Hepatocyte (in vitro differentiated cells): ENCODE data around the gene GALNTL6. TPM values are rescaled to one million over a fixed set of nuclear protein-coding genes. Genes with fewer than 3 reads are reported as not detected.

Experiments used
- DNase-seq: peaks from one replicate; pipeline ENCODE4 v3.0.0-alpha.2; 2016; ENCODE audit warnings: low spot score
- H2AFZ ChIP-seq: fragments of 200-600 bp; sonication (generic); 2 replicates; pipeline ENCODE4 v1.6.0; 2016; ENCODE audit warnings: antibody characterized with exemption, mild to moderate bottlenecking
- H3K27ac ChIP-seq: fragments of 200-600 bp; sonication (generic); 2 replicates; pipeline ENCODE4 v1.5.1; 2016; ENCODE audit warnings: mild to moderate bottlenecking
- H3K27me3 ChIP-seq: fragments of 200-600 bp; sonication (generic); 2 replicates; pipeline ENCODE4 v1.6.1; 2016
- H3K36me3 ChIP-seq: fragments of 200-600 bp; sonication (generic); replicated peaks from 2 replicates; pipeline ENCODE4 v1.5.1; 2016; ENCODE audit warnings: low read depth; ENCODE audit not compliant: insufficient read depth
- H3K4me1 ChIP-seq: fragments of 200-600 bp; sonication (generic); 2 replicates; pipeline ENCODE4 v1.5.1; 2016; ENCODE audit warnings: mild to moderate bottlenecking, moderate library complexity; ENCODE audit not compliant: insufficient read depth
- H3K4me2 ChIP-seq: fragments of 200-600 bp; sonication (generic); 2 replicates; pipeline ENCODE4 v1.6.0; 2016
- H3K4me3 ChIP-seq: fragments of 200-600 bp; sonication (generic); 2 replicates; pipeline ENCODE4 v1.5.1; 2016; ENCODE audit warnings: mild to moderate bottlenecking
- H3K79me2 ChIP-seq: fragments of 200-600 bp; sonication (generic); 2 replicates; pipeline ENCODE4 v1.6.0; 2017; ENCODE audit warnings: mild to moderate bottlenecking
- H3K9me2 ChIP-seq: fragments of 200-600 bp; sonication (generic); replicated peaks from 2 replicates; pipeline ENCODE4 v1.6.0; 2017; ENCODE audit warnings: mild to moderate bottlenecking; ENCODE audit not compliant: insufficient read depth
- H3K9me3 ChIP-seq: fragments of 200-600 bp; sonication (generic); 2 replicates; pipeline ENCODE4 v1.5.1; 2016; ENCODE audit warnings: low read depth, mild to moderate bottlenecking
- H4K20me1 ChIP-seq: fragments of 200-600 bp; sonication (generic); 2 replicates; pipeline ENCODE4 v1.6.0; 2016; ENCODE audit warnings: mild to moderate bottlenecking; ENCODE audit not compliant: insufficient read depth, poor library complexity, severe bottlenecking
- EZH2 ChIP-seq: fragments of 200-600 bp; sonication (generic); IDR thresholded peaks from 2 replicates; pipeline ENCODE4 v1.6.1; 2016; ENCODE audit warnings: antibody characterized with exemption, mild to moderate bottlenecking, borderline replicate concordance
- EZH2phosphoT487 ChIP-seq: fragments of 200-600 bp; sonication (generic); IDR thresholded peaks from one replicate; pipeline ENCODE4 v1.6.1; 2018; ENCODE audit warnings: antibody characterized with exemption, mild to moderate bottlenecking, low read depth, moderate library complexity; ENCODE audit not compliant: unreplicated experiment, severe bottlenecking
- WGBS: methylation state at CpG from one replicate; pipeline ENCODE4 v1.1.6; 2016; ENCODE audit warnings: low lambda C conversion rate; ENCODE audit errors: missing lambda C conversion rate; 5-methylcytosine and 5-hydroxymethylcytosine counted together
- polyA plus RNA-seq: library from polyadenylated mRNA; unstranded; fragments of >200 nt; fragmentation: Nextera tagmentation; extraction: Ambion mirVana; gene quantifications from 2 replicates; pipeline ENCODE4 v1.2.1, GENCODE V29; 2016
- total RNA-seq: library from RNA; depleted of rRNA; stranded (reverse); fragments of >200 nt; gene quantifications from 2 replicates; pipeline ENCODE4 v1.2.3, GENCODE V29; 2014
- TF ChIP-seq, protein P1 (sequence below): fragments of 200-600 bp; sonication (generic); IDR thresholded peaks from 2 replicates; pipeline ENCODE4 v1.5.1; 2016; ENCODE audit warnings: antibody characterized with exemption, mild to moderate bottlenecking; ENCODE audit not compliant: poor library complexity

Gene GALNTL6
- total and polyA plus RNA-seq, 2 experiments from 2014 or later: 0.53 to 0.74 TPM

DNA sequence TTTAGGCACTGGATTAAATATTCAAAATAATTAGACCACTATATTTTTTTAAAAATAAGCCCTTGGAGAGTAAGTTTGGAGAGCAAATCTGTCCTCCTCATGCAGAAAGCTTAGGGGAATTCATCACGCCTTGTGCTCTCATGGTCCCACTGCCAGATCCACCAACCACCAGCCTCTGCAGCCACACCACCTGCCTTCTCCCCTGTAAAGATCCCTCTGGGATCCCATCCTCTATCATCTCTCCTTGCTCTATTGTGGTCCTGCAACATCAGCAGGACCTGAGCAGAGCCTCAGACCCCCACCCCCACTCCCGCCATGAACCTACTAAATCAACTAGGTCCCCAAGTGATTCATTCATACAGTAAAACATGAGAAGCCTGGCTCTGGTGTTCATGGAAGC is 872.8 kb downstream of the GALNTL6 start:
- no peak overlapping the region for H3K4me2 ChIP-seq
- no peaks in the 10 kb centered on the region for H3K79me2 ChIP-seq
- TF ChIP-seq, protein P1, sequence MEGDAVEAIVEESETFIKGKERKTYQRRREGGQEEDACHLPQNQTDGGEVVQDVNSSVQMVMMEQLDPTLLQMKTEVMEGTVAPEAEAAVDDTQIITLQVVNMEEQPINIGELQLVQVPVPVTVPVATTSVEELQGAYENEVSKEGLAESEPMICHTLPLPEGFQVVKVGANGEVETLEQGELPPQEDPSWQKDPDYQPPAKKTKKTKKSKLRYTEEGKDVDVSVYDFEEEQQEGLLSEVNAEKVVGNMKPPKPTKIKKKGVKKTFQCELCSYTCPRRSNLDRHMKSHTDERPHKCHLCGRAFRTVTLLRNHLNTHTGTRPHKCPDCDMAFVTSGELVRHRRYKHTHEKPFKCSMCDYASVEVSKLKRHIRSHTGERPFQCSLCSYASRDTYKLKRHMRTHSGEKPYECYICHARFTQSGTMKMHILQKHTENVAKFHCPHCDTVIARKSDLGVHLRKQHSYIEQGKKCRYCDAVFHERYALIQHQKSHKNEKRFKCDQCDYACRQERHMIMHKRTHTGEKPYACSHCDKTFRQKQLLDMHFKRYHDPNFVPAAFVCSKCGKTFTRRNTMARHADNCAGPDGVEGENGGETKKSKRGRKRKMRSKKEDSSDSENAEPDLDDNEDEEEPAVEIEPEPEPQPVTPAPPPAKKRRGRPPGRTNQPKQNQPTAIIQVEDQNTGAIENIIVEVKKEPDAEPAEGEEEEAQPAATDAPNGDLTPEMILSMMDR: no peak
- no peak for TF ChIP-seq EZH2
- TF ChIP-seq EZH2phosphoT487: no peak
- no peaks in the 10 kb centered on the region for H3K9me3 ChIP-seq
- H2AFZ ChIP-seq: no peak overlapping the region
- no peaks in the 10 kb centered on the region for H3K27me3 ChIP-seq
- H3K4me3 ChIP-seq: no peak overlapping the region
- 100% methylated on average over 2 of the region's 2 CpGs for WGBS
- no peaks in the 10 kb centered on the region for H3K4me1 ChIP-seq
- no peaks in the 10 kb centered on the region for H3K36me3 ChIP-seq
- no peaks in the 10 kb centered on the region for H4K20me1 ChIP-seq
- no peaks in the 10 kb centered on the region for H3K9me2 ChIP-seq
- no peak overlapping the region for H3K27ac ChIP-seq
- DNase-seq: no peak

DNA sequence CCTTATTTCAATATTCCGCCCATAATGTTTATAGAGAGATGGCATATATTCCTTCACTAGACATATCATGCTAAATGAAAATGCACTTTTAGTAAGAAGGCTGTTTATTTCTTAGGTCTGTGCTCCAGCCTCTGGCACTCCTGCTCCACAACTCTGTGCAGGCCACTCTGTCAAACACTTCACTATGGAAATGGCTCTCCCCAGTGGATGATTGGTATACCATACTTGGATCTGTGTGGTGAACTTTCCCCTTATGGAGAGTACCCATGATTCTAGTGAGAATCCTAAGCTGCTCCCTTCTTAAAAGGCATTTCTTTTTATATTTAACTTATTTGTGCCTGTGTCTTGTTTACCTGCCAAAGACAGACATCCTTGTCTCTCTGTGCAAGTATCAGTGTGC is 875.3 kb downstream of the GALNTL6 start:
- no peak for TF ChIP-seq EZH2phosphoT487
- TF ChIP-seq EZH2: no peak
- TF ChIP-seq, protein P1: no peak
- Histone ChIP-seq H3K27ac (no peak overlapping the region), H3K36me3 (no peaks in the 10 kb centered on the region), H3K4me3 (no peak overlapping the region), H3K27me3 (no peaks in the 10 kb centered on the region), H3K9me2 (no peaks in the 10 kb centered on the region), H3K4me2 (no peak overlapping the region), H3K79me2 (no peaks in the 10 kb centered on the region), H4K20me1 (no peaks in the 10 kb centered on the region), H2AFZ (no peak overlapping the region), H3K9me3 (no peaks in the 10 kb centered on the region), H3K4me1 (no peaks in the 10 kb centered on the region)
- no peak for DNase-seq
- 90% methylated on average over 1 of the region's 1 CpG for WGBS

DNA sequence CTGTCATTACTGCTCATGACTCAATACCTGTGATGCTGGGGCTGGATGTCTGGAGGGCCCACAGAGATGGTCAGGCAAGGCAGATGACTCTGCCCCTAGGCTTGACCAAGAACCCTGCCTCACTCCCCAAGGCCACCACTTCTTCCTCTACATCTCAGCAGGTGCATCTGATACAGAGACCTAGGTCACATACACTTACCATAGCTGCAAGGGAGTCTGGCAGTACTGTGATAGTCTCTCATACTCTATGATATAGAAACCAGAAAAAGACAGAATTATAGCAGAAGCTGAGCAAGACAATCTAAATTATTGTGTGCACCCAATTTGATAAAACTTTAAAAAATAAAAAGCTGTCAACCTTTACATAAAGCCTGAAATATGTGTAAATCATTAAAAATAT is 878.3 kb downstream of the GALNTL6 start:
- Histone ChIP-seq H3K27ac (no peak overlapping the region), H3K4me1 (no peaks in the 10 kb centered on the region), H3K36me3 (no peaks in the 10 kb centered on the region), H3K27me3 (no peaks in the 10 kb centered on the region), H3K9me3 (no peaks in the 10 kb centered on the region), H3K79me2 (no peaks in the 10 kb centered on the region), H3K9me2 (no peaks in the 10 kb centered on the region), H3K4me3 (no peak overlapping the region), H4K20me1 (no peaks in the 10 kb centered on the region), H3K4me2 (no peak overlapping the region), H2AFZ (no peak overlapping the region)
- DNase-seq: no peak
- no peak for TF ChIP-seq EZH2
- TF ChIP-seq, protein P1: no peak
- no peak for TF ChIP-seq EZH2phosphoT487

DNA sequence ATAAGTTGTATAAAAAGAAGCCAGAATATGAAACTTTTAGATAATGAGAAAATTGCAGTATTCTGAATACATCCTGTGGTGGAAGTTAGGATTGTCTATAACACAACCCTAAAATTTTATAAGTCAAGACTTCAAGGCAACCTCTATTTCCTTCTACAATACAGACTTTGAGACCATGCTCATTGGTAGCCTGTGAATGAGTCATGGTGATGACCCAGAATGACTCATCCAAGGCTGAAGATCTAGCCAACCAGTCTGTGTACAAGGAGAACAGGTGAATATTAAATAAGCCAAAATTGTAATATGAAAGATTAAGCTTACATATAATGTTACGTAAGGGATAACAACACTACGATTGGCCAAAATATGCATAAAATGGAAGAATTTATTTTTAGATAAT is 879.5 kb downstream of the GALNTL6 start:
- TF ChIP-seq EZH2phosphoT487 (no peak), EZH2 (no peak)
- TF ChIP-seq, protein P1: no peak
- H3K4me3 ChIP-seq: no peak overlapping the region
- H4K20me1 ChIP-seq: no peaks in the 10 kb centered on the region
- no peak overlapping the region for H2AFZ ChIP-seq
- H3K36me3 ChIP-seq: no peaks in the 10 kb centered on the region
- no peak for DNase-seq
- no peaks in the 10 kb centered on the region for H3K4me1 ChIP-seq
- H3K27me3 ChIP-seq: no peaks in the 10 kb centered on the region
- no peaks in the 10 kb centered on the region for H3K79me2 ChIP-seq
- WGBS: 75% methylated on average over 2 of the region's 2 CpGs
- H3K9me3 ChIP-seq: no peaks in the 10 kb centered on the region
- H3K27ac ChIP-seq: no peak overlapping the region
- no peaks in the 10 kb centered on the region for H3K9me2 ChIP-seq
- no peak overlapping the region for H3K4me2 ChIP-seq
